Osteocyte (in vitro differentiated cells): ENCODE data around the gene UHRF2. TPM values are rescaled to one million over a fixed set of nuclear protein-coding genes. Genes with fewer than 3 reads are reported as not detected.
A peak's percentile ranks its signal among the peaks of the same experiment; 100 is the strongest.
"Not testable (repeated sequence)": the region's sequence is repeated elsewhere in the genome, so short reads cannot be mapped to it uniquely, and the experiment has no call there.

Source experiments
- DNase-seq: peaks from one replicate; pipeline ENCODE4 v3.0.0; 2021; ENCODE audit warnings: mixed read lengths; ENCODE audit not compliant: unreplicated experiment; ENCODE audit errors: extremely low spot score
- H3K27ac Mint-ChIP-seq: one replicate; pipeline ENCODE4 v1.8.0; 2021; ENCODE audit warnings: mild to moderate bottlenecking, mixed read lengths; ENCODE audit not compliant: unreplicated experiment
- H3K27me3 Mint-ChIP-seq: one replicate; pipeline ENCODE4 v1.8.0; 2021; ENCODE audit warnings: mixed read lengths; ENCODE audit not compliant: unreplicated experiment
- H3K36me3 Mint-ChIP-seq: one replicate; pipeline ENCODE4 v1.8.0; 2021; ENCODE audit warnings: mixed read lengths; ENCODE audit not compliant: unreplicated experiment
- H3K4me1 Mint-ChIP-seq: one replicate; pipeline ENCODE4 v1.8.0; 2021; ENCODE audit warnings: mixed read lengths; ENCODE audit not compliant: unreplicated experiment
- H3K4me3 Mint-ChIP-seq: one replicate; pipeline ENCODE4 v1.8.0; 2021; ENCODE audit warnings: mild to moderate bottlenecking, moderate library complexity, mixed read lengths; ENCODE audit not compliant: unreplicated experiment
- H3K9me3 Mint-ChIP-seq: one replicate; pipeline ENCODE4 v1.8.0; 2021; ENCODE audit warnings: mixed read lengths; ENCODE audit not compliant: unreplicated experiment
- long read RNA-seq: library from polyadenylated mRNA; unstranded; transcript quantifications from one replicate; pipeline ENCODE4 v2.0.0, GENCODE V29; 2021
- total RNA-seq: library from RNA; stranded (reverse); gene quantifications from 2 replicates; pipeline ENCODE4 v1.2.1, GENCODE V29; 2021
- TF ChIP-seq, protein P1 (sequence below): fragments of 200-600 bp; sonication (generic); IDR thresholded peaks from 2 replicates; pipeline ENCODE4 v1.5.0; 2021; ENCODE audit warnings: antibody characterized with exemption, mild to moderate bottlenecking, moderate library complexity

UHRF2 gene, protein sequence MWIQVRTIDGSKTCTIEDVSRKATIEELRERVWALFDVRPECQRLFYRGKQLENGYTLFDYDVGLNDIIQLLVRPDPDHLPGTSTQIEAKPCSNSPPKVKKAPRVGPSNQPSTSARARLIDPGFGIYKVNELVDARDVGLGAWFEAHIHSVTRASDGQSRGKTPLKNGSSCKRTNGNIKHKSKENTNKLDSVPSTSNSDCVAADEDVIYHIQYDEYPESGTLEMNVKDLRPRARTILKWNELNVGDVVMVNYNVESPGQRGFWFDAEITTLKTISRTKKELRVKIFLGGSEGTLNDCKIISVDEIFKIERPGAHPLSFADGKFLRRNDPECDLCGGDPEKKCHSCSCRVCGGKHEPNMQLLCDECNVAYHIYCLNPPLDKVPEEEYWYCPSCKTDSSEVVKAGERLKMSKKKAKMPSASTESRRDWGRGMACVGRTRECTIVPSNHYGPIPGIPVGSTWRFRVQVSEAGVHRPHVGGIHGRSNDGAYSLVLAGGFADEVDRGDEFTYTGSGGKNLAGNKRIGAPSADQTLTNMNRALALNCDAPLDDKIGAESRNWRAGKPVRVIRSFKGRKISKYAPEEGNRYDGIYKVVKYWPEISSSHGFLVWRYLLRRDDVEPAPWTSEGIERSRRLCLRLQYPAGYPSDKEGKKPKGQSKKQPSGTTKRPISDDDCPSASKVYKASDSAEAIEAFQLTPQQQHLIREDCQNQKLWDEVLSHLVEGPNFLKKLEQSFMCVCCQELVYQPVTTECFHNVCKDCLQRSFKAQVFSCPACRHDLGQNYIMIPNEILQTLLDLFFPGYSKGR
- total RNA-seq: 66.7 and 69.6 TPM in 2 replicates
- long read RNA-seq, partial matches to known transcripts: 12 of 18 reads
- long read RNA-seq, other reads (novel, unspliced or antisense): 2 of 18 reads

DNA sequence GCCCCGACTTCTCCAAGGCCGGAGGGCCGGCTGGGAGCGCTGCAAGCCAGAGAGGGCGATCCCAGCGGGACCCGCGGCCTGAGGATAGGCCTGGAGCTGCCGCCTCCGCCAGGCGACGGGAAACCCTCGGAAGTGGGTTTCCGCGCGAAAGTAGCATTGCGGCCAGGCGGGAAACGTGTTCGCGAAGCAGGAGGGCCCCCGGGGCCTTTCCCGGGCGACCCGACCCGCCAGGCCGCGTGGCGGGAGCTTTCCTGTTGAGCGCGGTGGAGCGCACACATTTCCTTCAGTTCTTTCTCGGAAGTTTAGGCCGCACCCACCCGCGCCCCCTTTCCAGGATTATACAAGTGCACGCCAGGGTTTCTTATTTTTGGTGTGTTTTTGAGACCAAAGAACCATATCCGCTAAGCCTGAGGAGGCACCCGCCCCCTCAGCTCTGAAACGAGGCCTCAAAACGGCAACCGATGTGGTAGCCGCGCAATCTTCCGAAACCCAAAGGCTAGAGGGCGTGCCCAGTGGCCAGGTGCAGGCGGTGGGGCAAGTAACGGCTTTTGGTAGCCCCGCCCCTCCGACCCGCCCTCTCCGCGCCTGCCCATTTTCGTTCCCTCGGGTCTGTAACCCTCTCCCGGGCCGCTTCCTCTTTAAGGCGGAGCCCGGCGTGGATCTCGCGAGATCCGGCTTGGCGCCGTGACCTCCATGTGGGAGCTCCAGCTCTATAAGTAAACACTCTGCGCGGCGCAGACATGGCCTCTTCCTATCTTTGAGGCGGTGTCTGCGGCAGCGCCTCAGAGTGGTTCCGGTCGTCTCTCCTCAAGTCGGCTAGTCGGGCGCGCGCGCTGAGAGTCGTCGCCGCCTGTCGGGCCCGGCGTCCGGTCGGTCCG, at the start of gene UHRF2:
TSS of gene UHRF2 (plus strand) at position 713 of the 878 bp plus-strand sequence. CDS start 292 bp downstream, outside the sequence.
- Mint-ChIP-seq H3K4me1 (peaks cover 28% of the 10 kb centered on the region), H3K36me3 (peaks cover 6% of the 10 kb centered on the region), H3K4me3 (peak within 1 kb of the TSS; percentile 90), H3K27ac (peak within 1 kb of the TSS; percentile 85), H3K9me3 (no peaks in the 10 kb centered on the region), H3K27me3 (peaks cover 23% of the 10 kb centered on the region)
- peak; percentile 98 for DNase-seq
- TF ChIP-seq, protein P1, sequence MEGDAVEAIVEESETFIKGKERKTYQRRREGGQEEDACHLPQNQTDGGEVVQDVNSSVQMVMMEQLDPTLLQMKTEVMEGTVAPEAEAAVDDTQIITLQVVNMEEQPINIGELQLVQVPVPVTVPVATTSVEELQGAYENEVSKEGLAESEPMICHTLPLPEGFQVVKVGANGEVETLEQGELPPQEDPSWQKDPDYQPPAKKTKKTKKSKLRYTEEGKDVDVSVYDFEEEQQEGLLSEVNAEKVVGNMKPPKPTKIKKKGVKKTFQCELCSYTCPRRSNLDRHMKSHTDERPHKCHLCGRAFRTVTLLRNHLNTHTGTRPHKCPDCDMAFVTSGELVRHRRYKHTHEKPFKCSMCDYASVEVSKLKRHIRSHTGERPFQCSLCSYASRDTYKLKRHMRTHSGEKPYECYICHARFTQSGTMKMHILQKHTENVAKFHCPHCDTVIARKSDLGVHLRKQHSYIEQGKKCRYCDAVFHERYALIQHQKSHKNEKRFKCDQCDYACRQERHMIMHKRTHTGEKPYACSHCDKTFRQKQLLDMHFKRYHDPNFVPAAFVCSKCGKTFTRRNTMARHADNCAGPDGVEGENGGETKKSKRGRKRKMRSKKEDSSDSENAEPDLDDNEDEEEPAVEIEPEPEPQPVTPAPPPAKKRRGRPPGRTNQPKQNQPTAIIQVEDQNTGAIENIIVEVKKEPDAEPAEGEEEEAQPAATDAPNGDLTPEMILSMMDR: no peak

DNA sequence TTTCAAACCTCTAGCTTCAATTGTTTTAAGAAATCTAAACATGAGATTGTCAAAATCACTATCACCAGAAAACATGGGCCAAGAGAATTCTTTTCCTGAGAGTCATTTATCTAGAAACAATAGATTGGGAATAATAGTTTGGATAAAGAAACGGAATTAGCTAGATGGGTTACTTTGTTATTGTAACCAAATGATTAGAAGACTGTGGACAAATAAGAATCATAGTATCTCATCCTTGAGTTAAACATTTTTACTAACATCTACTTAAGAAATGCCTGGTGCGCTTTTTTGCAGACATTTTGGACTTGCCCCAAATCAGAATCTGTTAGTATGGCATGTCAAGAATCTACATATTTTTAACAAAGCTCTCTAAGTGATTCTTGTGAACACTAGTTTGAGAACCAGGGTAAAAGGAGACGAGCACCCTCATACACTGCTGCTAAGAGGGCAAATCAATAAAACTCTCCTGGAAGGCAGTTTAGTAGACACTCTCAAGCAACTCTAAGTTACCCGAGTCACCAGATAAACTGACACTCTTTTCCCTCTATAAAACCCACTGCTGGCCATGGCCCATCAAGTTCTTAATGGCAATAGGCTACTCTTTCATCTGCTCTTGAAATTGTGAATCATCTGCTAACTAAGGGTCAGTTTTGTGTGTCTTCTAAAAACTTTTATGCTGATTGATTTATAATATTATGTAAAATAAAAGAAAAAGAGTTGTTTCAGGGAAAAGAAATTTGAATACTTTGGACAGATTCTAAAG, 45.7 kb upstream of the UHRF2 start:
- Mint-ChIP-seq H3K9me3 (no peaks in the 10 kb centered on the region), H3K36me3 (no peaks in the 10 kb centered on the region), H3K4me3 (no peak overlapping the region), H3K4me1 (no peaks in the 10 kb centered on the region), H3K27me3 (peaks cover 29% of the 10 kb centered on the region), H3K27ac (no peak overlapping the region)
- TF ChIP-seq, protein P1: no peak
- no peak for DNase-seq

DNA sequence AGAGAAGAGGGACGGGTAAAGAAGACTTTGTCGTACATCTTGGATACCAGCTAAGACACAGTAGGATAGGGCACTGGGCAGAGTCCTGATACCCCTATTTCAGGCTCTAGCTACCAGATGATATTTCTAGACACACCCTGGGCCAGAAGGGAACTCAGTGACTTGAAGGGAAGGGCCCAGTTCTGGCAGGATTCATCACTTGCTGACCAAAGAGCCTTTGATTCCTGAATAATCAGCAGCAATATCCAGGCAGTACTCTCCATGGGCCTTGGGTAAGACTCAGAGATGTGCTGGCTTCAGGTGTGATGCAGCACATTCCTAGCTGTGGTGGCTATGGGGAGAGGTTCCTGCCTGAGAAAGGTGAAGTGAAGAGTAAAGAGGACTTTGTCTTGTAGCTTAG, 44.2 kb upstream of the UHRF2 start:
- no peak overlapping the region for H3K27ac Mint-ChIP-seq
- no peaks in the 10 kb centered on the region for H3K4me1 Mint-ChIP-seq
- H3K4me3 Mint-ChIP-seq: no peak overlapping the region
- H3K9me3 Mint-ChIP-seq: peaks cover 3% of the 10 kb centered on the region
- peaks cover 29% of the 10 kb centered on the region for H3K27me3 Mint-ChIP-seq
- TF ChIP-seq, protein P1: no peak
- no peaks in the 10 kb centered on the region for H3K36me3 Mint-ChIP-seq
- no peak for DNase-seq

DNA sequence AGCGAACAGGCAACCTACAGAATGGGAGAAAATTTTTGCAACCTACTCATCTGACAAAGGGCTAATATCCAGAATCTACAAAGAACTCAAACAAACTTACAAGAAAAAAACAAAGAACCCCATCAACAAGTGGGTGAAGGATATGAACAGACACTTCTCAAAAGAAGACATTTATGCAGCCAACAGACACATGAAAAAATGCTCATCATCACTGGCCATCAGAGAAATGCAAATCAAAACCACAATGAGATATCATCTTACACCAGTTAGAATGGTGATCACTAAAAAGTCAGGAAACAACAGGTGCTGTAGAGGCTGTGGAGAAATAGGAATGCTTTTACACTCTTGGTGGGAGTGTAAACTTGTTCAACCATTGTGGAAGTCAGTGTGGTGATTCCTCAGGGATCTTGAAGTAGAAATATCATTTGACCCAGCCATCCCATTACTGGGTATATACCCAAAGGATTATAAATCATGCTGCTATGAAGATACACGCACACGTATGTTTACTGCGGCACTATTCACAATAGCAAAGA, 31.5 kb upstream of the UHRF2 start:
- H3K27me3 Mint-ChIP-seq: peaks cover 28% of the 10 kb centered on the region
- not testable (repeated sequence) for H3K4me3 Mint-ChIP-seq, H3K36me3 Mint-ChIP-seq, DNase-seq, H3K9me3 Mint-ChIP-seq, H3K27ac Mint-ChIP-seq
- peaks cover 23% of the 10 kb centered on the region for H3K4me1 Mint-ChIP-seq
